GM13977 (cell line): ENCODE data around the gene ADO.

Experiments
- DNase-seq: peaks from one replicate; pipeline ENCODE4 v3.0.0; 2012; ENCODE audit warnings: low spot score
- in situ Hi-C: fragments of 300-500 bp; cut with MboI; formaldehyde crosslinking; loops from one replicate; pipeline ENCODE4 v1.12.0; 2022; ENCODE audit warnings: low sequenced_read_pairs, low pct_unique_long_range_greater_than_20kb, mixed read lengths, inconsistent platforms; ENCODE audit not compliant: unreplicated experiment
- TF ChIP-seq, protein P1 (sequence below): IDR thresholded peaks from 2 replicates; pipeline ENCODE4 v1.5.1; 2012; ENCODE audit warnings: mild to moderate bottlenecking, control low read depth; ENCODE audit not compliant: insufficient read depth; ENCODE audit errors: extremely low read depth, missing control alignments

ADO gene

DNA sequence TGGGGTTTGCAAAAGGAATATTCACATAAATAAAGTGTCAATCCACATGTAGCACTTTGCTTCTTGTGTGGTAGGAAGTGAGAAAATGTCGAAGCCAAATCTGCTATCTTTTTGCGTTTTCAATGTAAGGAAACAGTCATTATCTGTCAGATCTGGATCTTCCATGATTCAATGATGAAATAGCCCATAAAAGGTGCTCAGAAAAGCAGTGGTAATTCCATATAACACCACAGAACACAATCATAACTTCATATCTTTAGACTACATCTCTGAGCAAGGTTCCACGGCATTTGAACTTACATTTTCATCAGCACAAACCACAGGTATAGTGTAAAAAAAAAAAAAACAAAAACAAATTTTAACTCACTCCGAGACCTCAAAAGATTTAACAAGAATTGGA lies 51.5 kb downstream of the ADO start:
- TF ChIP-seq, protein P1, sequence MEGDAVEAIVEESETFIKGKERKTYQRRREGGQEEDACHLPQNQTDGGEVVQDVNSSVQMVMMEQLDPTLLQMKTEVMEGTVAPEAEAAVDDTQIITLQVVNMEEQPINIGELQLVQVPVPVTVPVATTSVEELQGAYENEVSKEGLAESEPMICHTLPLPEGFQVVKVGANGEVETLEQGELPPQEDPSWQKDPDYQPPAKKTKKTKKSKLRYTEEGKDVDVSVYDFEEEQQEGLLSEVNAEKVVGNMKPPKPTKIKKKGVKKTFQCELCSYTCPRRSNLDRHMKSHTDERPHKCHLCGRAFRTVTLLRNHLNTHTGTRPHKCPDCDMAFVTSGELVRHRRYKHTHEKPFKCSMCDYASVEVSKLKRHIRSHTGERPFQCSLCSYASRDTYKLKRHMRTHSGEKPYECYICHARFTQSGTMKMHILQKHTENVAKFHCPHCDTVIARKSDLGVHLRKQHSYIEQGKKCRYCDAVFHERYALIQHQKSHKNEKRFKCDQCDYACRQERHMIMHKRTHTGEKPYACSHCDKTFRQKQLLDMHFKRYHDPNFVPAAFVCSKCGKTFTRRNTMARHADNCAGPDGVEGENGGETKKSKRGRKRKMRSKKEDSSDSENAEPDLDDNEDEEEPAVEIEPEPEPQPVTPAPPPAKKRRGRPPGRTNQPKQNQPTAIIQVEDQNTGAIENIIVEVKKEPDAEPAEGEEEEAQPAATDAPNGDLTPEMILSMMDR = no peak
- in situ Hi-C loops = no loop called here
- no peak for DNase-seq
